GM23248 (cell line): ENCODE data around the gene PPP1R3G.

Experiments used
- EZH2 ChIP-seq: fragments of 200-600 bp; sonication (generic); IDR thresholded peaks from 2 replicates; pipeline ENCODE4 v1.6.1; 2018; ENCODE audit warnings: antibody characterized with exemption, mild to moderate bottlenecking; ENCODE audit not compliant: insufficient read depth, poor library complexity, severe bottlenecking
- EZH2phosphoT487 ChIP-seq: fragments of 200-600 bp; sonication (generic); IDR thresholded peaks from 2 replicates; pipeline ENCODE4 v1.6.1; 2018; ENCODE audit warnings: antibody characterized with exemption, moderate library complexity, mild to moderate bottlenecking, low read depth; ENCODE audit not compliant: insufficient read depth

DNA sequence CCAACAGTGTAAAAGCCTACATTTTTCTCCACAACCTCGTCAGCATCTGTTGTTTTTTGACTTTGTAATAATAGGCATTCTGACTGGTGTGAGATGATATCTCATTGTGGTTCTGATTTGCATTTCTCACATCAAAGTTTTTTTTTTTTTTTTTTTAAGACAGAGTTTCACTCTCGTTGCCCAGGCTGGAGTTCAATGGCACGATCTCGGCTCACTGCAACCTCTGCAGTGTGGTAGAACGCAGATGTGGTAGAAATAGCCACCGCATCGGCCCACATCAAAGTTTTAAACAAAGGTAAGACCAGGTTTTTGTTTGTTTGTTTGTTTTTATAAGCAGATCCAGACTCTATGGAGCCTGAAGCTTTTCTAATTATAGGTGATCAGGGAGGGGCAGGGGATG is 12.7 kb upstream of the PPP1R3G start:
- TF ChIP-seq EZH2 (no peak), EZH2phosphoT487 (no peak)
